Esophagus squamous epithelium (tissue), 4 donors: ENCODE measurements around the gene SLC38A9.
"Not testable (repeated sequence)": the region's sequence is repeated elsewhere in the genome, so short reads cannot be mapped to it uniquely, and the experiment has no call there.

ENCODE experiments used
- POLR2A ChIP-seq, 4 donors: fragments of 450-650 bp; IDR thresholded peaks; one replicate each; pipeline ENCODE4 v1.6.1; 2017; ENCODE audit warnings: antibody characterized with exemption in 4 of 4, mild to moderate bottlenecking in 4 of 4, moderate library complexity in 3 of 4
- TF ChIP-seq, protein P1 (sequence below), 6 experiments: fragments of 450-650 bp in 4 of 6; fragments of 200-600 bp in 2 of 6; sonication (generic) in 2 of 6; IDR thresholded peaks; one replicate each; pipeline ENCODE4 v1.5.1; 2016 to 2019; ENCODE audit warnings: antibody characterized with exemption in 6 of 6, mild to moderate bottlenecking in 4 of 6, moderate library complexity in 4 of 6

- TF ChIP-seq, protein P1, sequence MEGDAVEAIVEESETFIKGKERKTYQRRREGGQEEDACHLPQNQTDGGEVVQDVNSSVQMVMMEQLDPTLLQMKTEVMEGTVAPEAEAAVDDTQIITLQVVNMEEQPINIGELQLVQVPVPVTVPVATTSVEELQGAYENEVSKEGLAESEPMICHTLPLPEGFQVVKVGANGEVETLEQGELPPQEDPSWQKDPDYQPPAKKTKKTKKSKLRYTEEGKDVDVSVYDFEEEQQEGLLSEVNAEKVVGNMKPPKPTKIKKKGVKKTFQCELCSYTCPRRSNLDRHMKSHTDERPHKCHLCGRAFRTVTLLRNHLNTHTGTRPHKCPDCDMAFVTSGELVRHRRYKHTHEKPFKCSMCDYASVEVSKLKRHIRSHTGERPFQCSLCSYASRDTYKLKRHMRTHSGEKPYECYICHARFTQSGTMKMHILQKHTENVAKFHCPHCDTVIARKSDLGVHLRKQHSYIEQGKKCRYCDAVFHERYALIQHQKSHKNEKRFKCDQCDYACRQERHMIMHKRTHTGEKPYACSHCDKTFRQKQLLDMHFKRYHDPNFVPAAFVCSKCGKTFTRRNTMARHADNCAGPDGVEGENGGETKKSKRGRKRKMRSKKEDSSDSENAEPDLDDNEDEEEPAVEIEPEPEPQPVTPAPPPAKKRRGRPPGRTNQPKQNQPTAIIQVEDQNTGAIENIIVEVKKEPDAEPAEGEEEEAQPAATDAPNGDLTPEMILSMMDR (IDR thresholded peaks at IDR 0.05), result not testable (repeated sequence)
- not testable (repeated sequence) for TF ChIP-seq POLR2A (IDR thresholded peaks at IDR 0.05)
These were observed 15.4 kb downstream of the SLC38A9 start for GRCh38 chr5:55696704-55697103.
